Measurements from ENCODE around the gene ADAMTSL3.
"Not testable (repeated sequence)": the region's sequence is repeated elsewhere in the genome, so short reads cannot be mapped to it uniquely, and the experiment has no call there.

GRCh38 chr15:84054544-84054943, 400.6 kb downstream of the ADAMTSL3 start:
- TF ChIP-seq, protein P1, sequence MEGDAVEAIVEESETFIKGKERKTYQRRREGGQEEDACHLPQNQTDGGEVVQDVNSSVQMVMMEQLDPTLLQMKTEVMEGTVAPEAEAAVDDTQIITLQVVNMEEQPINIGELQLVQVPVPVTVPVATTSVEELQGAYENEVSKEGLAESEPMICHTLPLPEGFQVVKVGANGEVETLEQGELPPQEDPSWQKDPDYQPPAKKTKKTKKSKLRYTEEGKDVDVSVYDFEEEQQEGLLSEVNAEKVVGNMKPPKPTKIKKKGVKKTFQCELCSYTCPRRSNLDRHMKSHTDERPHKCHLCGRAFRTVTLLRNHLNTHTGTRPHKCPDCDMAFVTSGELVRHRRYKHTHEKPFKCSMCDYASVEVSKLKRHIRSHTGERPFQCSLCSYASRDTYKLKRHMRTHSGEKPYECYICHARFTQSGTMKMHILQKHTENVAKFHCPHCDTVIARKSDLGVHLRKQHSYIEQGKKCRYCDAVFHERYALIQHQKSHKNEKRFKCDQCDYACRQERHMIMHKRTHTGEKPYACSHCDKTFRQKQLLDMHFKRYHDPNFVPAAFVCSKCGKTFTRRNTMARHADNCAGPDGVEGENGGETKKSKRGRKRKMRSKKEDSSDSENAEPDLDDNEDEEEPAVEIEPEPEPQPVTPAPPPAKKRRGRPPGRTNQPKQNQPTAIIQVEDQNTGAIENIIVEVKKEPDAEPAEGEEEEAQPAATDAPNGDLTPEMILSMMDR (IDR thresholded peaks at IDR 0.05): not testable (repeated sequence)
- TF ChIP-seq POLR2A (IDR thresholded peaks at IDR 0.05): not testable (repeated sequence)
